HG03354 (cell line): ENCODE measurements around the gene BYSL.

Experiments used
- ATAC-seq: cut with Tn5 transposase; IDR thresholded peaks from one replicate; pipeline ENCODE4 v1.9.1; 2021; ENCODE audit warnings: mild to moderate bottlenecking; ENCODE audit not compliant: unreplicated experiment, poor library complexity, severe bottlenecking

BYSL gene

DNA sequence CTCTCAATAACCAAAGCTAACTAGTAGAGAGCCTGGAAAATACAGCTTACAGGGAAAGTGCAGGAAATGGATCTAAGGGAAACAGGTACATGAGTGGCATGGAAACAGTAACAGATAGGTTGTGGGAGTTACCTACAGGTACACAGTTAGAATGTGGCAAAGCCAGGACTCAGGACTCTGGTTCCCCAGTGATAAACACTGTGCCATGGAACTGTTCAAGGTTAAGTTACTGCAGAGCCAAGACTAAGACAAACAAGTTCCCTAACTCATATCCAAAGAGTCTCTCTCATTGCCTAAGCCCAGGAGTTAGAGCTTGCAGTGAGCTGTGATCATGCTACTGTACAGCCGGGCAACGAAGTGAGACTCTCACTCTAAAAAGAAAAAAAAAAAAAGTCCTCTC lies 7.0 kb upstream of the BYSL start:
- ATAC-seq: no peak

DNA sequence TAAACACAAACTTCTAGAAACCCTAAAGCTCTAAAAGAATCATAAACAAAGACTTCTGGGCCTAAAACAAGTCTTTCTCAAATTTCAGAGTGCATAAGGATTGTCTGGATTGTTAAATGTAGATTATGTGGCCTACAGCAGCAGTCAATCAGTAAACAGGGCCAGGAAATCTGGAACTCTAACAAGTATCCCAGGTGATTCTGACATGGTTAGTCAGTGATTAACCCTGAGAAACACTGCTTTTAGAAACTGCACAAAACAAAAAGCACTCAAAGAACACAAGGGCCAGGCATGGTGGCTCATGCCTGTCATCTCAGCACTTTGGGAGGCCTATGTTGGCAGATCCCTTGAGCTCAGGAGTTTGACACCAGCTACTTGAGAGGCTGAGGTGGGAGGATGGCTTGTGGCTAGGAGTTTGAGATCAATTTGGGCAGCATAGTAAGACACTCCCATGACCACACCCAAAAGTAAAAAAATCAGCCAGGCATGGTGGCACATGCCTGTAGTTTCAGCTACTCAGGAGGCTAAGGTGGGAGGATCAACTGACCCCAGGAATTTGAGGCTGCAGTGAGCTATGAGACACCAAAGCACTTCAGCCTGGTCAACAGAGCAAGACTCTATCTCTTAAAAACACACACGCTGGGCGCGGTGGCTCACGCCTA lies 6.3 kb upstream of the BYSL start:
- no peak for ATAC-seq

DNA sequence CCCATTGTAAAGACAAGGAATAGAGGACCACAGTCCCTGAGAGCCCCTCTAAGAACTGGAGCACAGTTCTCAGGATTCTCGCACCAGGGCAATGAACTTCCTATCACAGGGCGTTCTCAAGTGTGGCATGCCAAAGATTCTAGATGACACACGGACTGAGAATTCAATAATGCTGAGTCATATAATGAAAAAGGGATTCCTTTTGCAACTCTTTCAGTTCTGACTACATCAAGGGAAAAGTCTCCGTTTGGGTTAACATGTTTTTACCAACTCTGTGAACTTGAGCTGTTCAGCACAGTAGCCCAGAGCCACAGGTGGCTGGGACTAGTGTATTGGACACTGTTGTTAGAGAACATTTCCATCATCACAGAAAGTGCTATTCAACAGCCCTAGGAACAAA lies 3.8 kb upstream of the BYSL start:
- no peak for ATAC-seq

DNA sequence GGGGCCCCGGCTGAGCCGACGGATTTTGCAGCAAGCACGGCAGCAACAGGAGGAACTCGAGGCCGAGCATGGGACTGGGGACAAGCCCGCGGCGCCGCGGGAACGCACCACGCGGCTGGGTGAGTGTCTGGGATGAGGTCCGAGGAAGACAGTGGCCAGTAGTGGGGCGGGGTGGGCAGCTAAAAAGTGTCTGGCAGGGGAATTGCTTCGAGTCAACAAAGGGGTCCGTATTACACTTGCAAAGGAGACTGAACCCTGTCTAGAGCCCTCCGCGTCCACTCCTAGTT lies 356 bp downstream of the BYSL start:
- peak; percentile 10 for ATAC-seq

DNA sequence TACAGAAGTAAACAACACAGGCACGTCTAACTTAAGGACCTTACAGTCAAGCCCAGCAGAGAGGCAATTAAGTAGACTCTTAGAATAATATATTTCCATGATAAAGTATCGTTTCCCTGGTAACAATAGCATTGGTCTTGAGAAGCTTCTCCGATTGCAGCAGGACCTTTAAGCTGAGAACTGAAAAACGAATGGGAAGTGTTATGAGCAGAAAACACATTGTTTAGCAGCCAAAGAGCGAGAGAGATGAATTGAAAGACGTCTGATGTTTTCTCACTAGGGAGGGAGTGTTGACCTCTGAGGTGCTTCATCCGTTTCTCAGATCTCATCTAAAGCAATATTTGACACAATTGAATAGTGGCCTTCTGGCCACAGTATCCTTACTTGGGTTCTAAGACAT lies 855 bp downstream of the BYSL start:
- no peak for ATAC-seq

DNA sequence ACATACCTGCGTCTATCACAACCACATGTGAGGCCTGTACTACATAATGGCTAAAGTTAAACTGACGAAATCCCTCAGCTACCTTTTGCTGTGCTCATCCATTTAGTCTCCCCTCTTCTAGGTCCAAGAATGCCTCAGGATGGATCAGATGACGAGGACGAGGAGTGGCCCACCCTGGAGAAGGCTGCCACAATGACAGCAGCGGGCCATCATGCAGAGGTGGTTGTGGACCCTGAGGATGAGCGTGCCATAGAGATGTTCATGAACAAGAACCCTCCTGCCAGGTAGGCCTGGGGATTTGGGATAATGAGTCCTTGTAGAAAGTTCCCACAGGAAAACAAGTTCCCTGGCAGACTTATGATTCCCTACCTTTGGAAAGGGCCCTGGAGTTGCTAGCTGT lies 6.0 kb downstream of the BYSL start:
- ATAC-seq: no peak

DNA sequence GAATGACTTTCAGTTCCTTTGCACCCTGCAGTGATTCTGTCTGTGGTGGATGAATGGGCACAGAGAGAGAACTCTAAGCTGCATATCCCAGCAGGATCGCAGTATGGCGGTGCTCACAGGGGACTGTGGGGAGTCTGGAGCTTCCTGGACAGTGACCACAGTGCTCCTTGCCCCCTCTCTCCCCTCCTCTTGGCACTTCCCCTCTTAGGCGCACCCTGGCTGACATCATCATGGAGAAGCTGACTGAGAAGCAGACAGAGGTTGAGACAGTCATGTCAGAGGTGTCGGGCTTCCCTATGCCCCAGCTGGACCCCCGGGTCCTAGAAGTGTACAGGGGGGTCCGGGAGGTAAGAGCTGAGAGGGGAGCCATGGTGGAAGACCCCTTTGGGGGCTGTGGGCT lies 8.6 kb downstream of the BYSL start:
- no peak for ATAC-seq

DNA sequence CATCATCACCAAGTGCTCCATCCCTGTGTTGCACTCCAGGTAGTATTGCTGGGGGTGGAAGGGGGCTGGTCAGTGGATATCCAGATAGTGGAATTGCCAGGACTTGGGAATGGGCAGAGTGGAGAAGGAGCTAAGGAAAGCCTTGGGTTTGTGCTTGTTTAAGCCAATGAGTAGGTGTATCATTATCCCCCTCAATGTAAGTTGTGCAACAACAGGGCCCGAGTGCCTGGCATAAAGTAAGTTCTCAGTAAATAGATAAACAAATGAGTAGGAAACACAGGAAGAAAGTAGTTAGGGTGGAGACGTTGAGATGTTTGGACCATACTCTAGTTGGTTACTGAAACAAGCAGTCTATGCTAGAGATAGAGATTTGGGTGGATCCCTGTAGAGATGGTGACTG lies 10.5 kb downstream of the BYSL start:
- ATAC-seq: no peak

DNA sequence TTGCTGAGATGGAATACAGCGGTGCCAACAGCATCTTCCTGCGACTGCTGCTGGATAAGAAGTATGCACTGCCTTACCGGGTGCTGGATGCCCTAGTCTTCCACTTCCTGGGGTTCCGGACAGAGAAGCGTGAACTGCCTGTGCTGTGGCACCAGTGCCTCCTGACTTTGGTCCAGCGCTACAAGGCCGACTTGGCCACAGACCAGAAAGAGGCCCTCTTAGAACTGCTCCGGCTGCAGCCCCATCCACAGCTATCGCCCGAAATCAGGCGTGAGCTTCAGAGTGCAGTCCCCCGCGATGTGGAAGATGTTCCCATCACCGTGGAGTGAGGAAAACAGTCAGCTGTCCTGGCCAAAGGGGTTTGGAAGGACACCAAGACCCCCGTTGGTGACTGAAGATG lies 11.1 kb downstream of the BYSL start:
- ATAC-seq: no peak

DNA sequence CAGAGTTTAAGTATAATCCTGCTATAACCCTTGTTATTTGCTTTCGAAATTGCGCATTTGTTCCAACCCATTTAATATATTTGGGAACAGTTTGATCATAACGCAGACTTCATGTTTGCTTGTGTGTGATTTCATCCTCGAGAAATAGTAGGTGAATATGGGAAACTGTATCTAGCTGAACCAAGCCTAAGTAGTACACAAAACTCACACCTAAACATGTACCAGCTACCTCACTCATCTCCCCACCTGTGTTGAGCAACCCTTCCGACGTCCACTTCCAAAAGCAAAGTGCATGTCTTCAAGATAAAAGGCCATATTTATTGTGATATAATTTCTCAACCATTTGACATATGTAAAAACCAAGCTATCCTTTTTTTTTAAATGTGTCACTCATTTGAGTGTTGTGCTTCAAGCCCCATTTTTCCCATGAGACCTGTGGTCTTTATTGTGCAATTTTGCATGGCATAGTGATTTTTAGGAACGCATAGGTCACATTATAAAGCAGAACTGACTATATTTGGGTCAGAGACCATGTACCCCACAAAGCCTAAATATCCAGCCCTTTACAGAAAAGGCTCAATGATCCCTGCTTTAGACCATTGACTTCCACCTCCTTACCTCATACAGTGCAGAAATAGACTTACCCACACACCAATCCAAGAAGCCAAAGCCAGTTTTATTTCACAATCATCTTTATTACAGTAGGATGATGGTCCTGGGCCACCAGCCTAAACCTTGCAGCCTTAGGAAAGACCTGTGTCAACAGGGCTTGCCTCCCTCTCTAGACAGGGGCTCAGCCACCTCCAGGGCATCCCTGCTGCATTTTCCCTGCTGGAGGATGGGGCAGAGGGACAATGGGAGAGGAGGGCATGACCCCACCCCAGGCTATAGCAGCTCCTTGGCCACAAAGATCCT lies 13.2 kb downstream of the BYSL start:
- no peak for ATAC-seq

DNA sequence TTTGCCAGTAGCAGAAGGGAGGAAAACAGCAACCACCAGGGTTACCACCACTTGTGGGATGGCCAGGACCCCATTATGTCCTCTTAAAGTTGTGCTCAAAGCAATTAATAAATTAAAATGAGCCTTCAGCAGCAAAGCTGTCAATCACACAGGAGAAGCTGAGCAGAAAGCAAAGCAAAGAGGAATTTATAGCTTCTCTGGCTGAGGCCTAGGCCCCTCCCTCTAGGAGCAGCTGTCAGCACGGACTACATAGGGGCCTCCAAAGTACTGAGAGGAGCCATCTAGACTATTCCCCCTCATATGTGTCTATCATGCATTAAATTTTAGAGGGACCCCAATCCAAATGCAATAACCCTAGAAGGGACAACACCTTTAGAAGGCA lies 13.9 kb downstream of the BYSL start:
- no peak for ATAC-seq

DNA sequence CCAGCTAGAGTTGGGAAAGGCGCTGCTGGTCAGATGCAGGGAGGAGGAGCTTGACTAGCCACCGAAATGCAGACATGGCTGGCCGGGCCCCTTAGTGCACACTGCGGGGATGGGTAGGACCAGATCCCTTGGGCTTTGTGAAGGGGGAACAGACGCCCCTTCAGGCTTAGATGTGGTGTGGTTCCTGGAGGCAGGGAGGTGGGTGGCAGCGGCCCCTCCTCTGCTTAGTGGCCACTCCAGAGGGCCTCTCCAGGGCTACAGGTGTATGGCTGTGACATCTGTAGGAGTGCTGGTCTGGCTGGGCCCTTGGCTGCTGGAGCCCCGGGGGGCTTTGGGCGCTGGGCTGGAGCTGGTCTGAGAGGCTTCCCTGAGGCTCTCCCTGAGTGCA lies 14.4 kb downstream of the BYSL start:
- no peak for ATAC-seq

DNA sequence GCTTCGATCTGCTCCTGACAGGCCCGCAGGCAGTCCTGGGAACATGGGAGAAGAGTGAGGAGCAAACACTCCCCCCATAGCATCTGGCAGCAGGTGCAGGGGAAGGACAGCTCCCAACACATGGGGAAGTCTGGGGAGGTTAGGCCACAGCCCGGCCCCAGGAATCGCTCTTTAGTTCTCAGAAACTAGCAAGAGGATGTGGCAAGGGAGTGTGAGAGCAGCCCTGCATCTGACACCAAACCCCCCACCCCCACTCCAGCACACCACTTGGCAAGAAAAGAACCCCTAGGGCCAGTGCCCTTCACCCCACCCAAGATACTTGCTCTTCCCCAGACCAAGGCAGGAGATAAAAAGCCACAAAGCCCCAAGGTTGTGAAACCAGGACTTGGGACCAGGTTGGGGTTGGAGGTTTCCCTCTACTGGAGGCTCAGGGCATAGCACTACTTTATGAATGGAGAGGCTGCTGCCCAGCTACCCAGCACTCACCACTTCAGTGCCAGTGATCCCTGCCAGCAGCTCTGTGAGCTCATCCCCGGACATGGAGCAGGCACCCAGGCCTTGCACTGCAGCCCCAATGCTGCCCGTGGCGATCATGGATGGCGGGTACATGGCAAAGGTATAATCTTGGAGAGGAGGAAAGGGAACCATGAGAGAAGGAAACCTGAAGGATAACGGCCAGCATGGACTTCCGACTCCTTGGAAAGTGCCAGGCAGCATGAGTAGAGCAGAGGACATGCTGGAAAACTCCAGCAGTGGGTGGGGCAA lies 15.0 kb downstream of the BYSL start:
- ATAC-seq: peak; percentile 49

DNA sequence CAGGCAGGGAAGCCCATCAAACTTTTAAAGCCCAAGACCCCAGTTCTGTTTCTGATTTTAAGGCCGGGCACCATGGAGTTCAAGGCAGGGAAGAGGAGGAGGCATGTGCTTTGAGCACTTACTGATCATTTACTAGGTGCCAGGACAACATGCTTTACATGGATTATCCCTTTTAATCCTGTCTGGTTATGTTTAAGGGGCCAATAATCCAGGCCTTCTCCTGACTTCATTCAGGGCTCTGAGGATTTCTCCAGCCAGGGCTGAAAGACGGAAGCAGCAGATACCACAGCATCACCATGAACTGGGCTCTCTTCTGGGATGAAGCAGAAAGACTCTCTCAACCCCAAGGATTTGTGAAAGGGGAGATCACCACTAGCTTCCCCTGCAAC lies 16.2 kb downstream of the BYSL start:
- ATAC-seq: no peak

DNA sequence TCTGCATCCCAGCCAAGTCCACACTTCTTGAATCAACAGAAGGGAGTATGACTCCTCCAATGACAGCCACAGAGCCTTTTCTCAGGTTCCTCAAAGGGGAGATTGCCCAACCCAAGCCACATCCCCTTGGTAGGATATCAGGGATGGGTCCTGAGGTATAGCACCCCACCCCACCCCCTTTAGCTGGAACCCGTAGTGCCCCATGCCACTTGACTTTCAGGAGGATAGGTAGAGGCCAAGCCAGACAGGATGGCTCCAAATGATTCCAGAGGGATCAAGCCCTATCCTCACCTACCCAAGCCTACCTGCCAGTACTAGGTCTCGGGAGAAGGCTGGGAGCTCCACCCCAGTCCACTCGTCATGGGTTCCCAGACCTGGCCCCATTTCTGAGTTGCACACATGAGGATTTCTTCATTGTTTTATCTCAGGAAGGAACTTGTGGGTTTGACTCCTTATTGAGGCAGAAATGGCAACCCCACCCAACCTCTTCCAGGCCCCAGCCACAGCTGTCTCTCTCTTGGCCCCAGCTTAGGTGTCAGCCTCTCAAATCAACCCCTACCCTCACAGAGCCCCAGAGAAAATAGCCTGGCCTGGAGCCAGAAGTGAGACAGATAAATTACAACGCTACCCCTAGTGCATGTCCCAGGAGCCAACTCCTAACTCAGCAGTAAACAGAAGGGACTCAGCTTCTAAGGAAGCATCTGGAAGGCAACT lies 16.7 kb downstream of the BYSL start:
- no peak for ATAC-seq

DNA sequence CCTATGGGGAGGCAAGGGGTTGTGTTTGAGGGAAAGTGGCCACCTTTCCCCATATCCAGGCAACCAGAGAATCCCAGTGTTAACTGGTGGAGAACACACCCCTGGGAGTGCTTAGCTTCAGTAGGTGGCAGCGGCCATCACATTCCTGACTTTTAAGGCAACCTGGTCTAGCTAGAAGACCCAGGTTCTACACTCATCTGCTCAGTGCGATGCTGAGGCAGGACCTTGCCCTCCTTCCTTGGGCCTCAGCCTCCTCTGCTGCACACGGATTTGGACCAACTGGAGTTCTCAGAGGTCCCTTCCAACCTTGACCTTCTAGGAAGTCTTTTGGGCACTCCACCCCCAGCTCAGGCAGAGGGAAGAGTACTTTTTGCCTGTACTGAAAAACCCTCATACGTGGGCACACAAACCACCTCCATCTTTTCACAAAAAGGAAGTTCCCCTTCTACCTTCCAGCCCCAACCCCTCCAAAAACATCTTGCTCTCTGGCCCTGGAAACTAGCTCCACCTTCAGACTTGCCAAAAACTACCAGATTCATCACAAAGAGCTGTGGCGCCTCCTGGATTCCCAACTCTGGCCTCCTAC lies 17.4 kb downstream of the BYSL start:
- no peak for ATAC-seq

DNA sequence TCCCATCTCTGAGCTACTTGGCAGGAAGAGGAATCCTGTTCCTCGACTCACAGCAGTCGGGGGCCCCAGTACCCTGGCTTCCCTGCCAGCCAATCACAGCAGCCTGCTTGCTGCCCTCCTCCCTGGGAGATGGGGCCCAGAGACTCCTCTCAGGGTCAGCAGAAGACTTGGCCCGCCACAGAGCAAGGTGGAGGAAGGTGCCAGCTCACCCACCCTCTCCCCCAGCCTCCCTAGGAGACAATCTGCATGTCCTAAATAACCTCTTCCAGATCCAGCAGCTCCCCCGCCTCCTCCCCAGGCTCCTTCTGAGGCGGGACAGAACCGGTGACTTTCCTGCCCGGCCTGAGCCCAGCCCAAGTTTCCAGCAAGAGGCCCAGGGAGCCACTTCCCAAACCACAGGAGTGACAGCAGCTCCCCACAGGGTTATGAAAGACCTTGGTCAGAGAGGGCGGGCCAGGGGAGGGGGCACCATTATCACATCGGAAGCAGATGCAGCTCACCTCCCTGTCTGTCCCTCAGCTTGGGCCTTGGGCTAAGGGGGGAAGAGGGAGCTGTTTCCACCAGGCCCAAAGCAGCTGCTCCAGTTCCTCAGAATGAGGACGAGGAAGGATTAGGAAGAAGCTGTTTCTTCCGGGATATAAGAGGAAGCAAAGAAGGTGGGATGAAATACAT lies 18.0 kb downstream of the BYSL start:
- no peak for ATAC-seq

DNA sequence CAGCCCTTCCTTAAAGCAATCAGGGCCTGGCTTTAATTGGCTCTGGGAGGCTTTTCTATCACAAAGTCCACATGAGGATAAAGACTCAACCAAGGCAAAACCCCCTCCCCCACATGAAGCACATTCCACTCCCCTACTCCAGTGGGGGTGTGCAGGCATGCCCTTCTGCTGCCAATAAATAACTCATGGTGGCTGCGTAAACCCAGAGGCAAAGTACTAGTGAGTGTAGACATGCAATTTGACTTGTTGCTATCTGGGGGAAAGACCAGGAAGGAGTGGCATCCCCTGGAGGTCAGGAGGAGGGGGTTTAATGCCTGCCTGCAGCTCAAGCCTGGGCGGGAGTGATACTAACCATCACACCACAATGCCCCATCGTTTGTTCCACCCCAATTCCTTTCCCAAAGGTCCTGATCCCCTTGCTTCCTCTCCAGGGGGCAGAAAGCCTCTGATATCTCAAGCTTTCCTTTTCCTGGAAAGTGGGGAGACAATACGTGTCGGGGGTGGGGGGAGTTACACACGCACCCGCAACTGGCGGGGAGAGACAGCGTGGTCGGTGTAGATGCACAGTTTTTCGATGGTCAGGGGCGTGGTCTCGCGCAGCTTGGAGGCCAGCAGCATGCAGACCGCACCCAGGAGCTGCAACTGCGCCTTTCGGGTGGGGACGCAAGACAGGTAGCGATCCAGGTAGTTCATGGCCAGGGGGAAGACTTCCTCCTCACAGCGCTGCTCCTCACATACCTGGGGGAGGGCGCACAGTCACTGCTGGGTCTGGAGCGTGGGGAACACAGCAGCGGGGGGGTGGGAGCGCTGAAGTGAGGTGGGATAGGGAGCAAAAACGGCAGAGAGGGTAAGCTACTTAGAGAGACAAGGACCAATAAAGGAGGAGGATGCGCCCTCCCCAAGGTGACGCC lies 18.8 kb downstream of the BYSL start:
- ATAC-seq: no peak
